HG03565 (cell line): Measurements from ENCODE around the gene STX16.
A peak's percentile ranks its signal among the peaks of the same experiment; 100 is the strongest.

Experiments
- ATAC-seq: cut with Tn5 transposase; IDR thresholded peaks from one replicate; pipeline ENCODE4 v1.9.1; 2021; ENCODE audit warnings: mild to moderate bottlenecking, moderate library complexity; ENCODE audit not compliant: unreplicated experiment

STX16 gene

DNA sequence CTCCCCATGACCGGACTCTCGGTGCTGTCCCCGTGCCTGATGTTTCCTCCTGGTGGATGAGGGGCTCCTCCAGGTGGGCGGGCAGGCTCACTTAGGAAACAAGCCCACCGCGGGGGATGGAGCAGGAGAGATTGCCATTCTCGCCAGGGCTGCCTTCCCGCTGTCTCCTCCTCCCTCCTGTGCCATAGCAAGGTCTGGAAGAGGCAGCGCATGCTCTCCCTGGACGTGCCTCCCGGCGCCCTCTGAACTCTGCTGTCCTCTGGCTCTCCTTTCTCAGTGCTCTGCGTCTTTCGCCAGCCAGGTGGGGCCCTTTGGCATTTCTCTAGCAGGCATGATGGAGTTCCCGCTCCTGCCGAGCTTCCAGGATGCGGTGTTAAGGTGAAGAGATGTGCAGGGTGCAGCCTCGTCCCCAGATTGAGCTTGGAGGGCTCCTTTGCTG is 24.1 kb downstream of the STX16 start:
- no peak for ATAC-seq

GRCh38 chr20:58675641-58676040 is 24.6 kb downstream of the STX16 start:
- no peak for ATAC-seq

DNA sequence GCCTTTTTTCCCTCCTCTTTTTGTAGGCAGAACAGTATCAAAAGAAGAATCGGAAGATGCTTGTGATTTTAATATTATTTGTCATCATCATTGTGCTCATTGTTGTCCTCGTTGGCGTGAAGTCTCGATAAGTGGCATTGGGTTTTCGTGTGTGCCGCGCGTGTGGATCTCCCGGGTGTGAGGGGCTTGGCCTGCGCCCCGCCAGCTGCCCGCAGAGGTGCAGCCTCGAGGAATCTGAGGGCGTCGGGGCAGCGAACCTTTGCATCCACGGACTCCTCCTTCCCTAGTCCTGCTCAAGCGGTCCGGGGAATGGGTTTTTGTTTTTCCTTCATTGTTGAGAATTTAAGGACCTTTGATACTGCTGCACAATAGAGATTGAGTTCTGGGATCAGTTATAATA is 25.1 kb downstream of the STX16 start:
- no peak for ATAC-seq

DNA sequence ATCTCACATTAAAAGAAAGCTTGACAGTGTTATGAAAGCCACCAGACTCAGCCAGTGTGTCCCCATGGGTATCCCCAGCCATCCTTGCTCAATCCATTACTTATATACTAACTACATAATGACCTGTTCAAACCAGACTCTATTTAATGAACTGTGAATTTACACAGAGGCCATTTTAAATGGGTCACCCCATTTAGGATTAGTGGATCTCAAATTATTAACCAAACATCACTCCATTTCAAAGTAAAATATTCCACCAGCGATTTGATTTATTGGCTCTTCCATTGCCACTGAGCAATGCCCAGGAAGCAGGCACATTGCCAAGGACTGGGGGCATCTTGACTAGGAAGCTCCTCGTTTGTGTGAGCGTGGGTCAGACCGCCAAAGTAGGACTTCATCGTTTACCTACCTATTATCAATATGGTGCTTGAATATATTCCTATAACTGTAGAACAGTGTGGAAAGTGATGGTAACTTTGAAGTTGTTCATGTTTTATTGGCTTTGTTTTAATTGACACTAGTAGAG is 26.1 kb downstream of the STX16 start:
- no peak for ATAC-seq

- ATAC-seq, result no peak
Measured at GRCh38 chr20:58677808-58678207, 26.7 kb downstream of the STX16 start.

- no peak for ATAC-seq
Measured at GRCh38 chr20:58678806-58679205, 27.7 kb downstream of the STX16 start.

DNA sequence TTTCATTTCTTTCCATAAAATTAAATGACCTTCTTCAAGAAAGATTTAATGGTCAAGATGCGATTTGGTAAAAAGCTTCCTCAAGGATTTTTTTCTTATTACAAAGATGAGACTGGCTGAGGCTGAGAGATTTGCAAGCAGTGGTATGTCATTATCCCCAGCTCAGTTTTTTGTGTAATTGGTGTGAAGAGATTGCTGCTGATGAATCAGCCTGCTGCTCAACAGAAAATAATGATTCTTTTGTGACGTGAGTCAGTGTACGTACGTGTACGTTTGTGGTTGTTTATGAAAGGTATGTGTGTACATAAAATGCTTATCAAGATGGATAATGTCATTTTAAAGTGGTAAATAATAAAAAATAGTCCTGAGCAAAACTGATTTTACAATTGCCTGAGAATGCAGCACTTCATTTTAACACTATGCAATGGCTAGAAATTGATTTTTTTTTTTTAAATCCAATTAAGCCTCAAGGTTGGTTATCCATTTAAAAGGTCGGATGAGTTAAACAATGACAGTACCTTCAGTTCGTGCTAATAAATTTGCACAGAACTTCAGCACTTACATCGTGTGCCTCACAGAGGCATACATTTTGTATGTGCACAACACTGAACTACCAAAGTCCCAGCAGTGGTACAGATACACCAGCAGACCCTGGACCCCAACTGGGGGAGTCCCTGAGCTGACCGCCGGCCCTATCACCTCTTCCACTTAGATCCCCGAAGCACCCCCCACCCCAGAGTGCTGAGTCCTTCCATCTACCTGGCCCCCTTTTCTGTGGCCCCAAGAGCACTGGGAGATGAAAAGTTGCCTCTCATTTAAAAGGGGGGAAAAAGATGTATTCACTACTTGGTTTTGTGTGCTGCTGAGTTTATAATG is 31.8 kb downstream of the STX16 start:
- no peak for ATAC-seq

- no peak for ATAC-seq
Measured at GRCh38 chr20:58684291-58684690, 33.2 kb downstream of the STX16 start.

DNA sequence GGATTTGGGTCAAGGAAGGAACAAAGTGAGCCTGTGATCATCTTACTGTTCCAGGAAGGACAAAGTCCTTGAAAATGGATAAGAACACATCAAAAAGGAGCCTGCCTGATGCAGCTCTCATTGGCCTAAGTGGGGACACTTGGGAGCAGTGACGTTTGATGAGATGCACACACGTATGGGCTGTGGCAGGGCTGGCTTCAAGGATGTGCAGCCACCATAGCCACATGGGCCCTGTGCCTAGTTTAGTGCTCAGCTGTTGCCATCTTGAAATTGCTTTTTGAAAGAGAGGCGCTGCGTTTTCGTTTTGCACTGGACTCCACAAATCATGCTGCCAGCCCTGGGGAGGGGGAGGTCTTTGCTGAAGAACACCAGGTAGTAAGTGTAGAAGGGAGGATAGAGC is 34.9 kb downstream of the STX16 start:
- ATAC-seq, result no peak

- no peak for ATAC-seq
Measured at GRCh38 chr20:58688414-58688813, 37.3 kb downstream of the STX16 start.

DNA sequence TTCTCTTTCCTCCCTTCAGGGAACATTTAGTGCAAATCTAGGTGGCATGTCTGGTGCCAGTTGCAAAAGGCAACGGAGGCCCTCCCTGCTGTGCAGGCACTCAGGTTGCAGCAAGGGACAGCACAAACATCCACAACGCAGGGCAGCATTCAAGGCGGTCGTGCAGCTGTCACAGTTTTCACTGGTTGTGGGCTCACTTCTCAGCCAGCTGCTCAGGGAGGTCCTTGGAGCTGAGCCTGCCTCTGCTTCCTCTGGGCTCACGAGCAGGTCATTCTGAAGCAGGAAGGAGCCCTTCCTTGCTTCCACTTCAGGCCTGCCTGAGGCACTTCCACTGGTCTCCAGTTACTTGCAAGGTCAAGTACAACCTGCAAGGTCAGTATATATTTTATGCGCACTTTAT is 37.8 kb downstream of the STX16 start:
- no peak for ATAC-seq

GRCh38 chr20:58690396-58691135 is 39.5 kb downstream of the STX16 start:
- ATAC-seq, result no peak

DNA sequence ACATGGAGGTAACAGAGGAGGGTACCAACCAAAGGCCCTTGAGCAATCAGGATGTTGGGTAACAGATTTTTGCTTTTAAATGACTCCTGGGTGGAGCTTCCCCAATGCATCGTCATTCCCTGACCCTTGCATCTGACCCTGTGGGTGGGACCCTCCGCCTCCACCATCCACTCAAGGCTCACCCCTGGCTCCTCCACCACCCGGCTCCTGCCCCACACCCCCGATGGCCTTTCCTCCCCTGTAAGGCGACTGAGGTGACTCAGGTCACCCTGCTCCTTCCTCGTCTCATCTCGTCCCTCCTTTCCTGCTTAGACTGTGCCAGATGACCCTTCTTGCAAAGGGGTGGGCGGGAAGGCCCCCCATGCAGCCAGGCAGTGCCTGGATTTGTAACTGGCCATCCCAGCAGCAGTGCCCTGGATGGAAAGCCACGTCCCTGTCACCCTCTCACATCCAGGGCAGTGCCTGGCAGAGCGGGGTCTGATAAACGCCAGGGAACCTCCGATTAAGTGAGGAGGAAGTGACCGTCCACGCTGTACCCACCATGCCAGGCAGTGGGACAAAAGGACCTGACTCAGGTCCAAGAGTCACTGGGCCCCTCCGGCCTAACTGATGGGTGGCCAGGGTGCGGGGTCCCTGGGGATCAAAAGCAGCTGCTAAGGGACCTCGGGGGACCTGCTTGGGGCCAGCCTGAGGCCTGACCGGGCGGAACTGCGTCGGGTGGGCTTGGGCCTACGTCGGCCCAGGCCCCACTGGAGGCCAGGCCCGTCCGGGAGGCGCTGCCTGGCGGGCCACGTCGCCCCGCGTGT is 40.9 kb downstream of the STX16 start:
- no peak for ATAC-seq

GRCh38 chr20:58692579-58693225 is 41.6 kb downstream of the STX16 start, which contains the start of gene NPEPL1:
Gene NPEPL1, plus strand, starts transcription at chr20:58692800. Its CDS starts 101 bp downstream, at chr20:58692901.
- peak; percentile 54 for ATAC-seq

GRCh38 chr20:58693226-58694006 is 42.3 kb downstream of the STX16 start:
- peak; percentile 21 for ATAC-seq

DNA sequence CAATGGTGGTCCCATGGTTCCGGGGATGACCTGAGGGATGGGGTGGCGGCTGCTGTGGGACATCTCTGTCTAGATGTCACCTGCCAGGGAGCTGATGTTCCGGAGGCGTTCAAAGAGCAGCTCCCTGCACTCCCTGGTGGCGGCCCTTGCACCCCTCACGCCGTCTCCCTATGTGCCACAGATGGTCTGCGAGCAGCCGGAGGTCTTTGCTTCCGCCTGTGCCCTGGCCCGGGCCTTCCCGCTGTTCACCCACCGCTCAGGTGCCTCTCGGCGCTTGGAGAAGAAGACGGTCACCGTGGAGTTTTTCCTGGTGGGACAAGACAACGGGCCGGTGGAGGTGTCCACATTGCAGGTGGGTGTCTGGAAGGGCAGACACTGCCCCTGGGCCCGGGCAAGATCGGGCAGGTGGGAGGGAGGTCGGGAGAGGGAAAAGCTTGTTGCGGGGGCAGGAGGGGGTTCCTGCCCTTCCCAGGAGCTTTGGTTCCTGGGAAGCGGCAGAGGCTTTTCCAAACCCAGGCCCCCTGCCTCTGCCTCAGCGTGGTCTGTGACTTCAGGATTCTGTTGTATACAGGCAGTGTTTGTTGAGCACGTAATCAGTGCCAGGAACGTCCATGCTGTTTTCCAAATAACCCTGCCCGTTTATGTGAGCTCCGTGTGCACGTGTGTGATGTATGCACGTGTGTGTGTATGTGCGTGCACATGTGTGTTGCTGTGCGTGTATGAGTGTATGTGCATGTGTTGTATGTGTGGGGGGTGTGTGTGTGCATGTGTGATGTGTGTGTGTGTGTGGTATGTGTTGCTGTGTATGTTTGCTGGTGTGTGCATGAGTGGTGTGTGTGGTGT is 43.4 kb downstream of the STX16 start:
- ATAC-seq, result no peak

- ATAC-seq, result no peak
Measured at GRCh38 chr20:58695084-58695722, 44.1 kb downstream of the STX16 start.

DNA sequence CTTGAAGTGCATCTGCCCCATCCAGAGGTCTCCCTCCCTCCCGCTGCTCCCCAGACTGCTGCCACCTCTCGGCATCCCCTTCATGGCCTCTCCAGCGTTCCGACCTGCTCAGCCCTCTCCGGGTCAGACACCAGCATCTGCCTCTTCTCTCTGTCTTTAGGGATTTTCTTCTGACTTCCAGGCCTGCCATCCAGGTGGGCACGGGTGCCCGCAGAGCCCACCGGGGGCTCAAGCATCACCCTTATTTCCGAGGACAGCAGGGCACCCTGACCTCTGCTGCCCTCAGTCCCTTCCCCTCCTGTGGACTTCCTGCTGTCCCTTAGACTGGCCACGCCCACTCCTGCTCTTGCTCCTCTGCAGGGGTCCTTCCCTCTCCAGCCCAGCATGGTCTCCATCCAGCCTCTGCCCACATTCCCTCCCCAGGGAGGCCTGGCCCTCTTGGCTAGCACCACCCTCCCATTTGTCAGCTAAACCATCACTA is 44.9 kb downstream of the STX16 start:
- ATAC-seq, result no peak
